ENCODE measurements around the gene CCDC141. TPM values are rescaled to one million over a fixed set of nuclear protein-coding genes. Genes with fewer than 3 reads are reported as not detected.
"Not testable (repeated sequence)": the region's sequence is repeated elsewhere in the genome, so short reads cannot be mapped to it uniquely, and the experiment has no call there.

Gene CCDC141
- total RNA-seq, 4 donors from 2014 or later, result 1.7 to 7.7 (median 3.9) TPM

- whole genome bisulfite sequencing, 2 donors, result 55 to 62% methylated on average over 2 of the region's 2 CpGs
- Histone ChIP-seq H3K9me3 (no peaks in the 10 kb centered on the region), H3K4me3 (no peak overlapping the region), H3K36me3 (no peaks in the 10 kb centered on the region), H3K4me1 (no peaks in the 10 kb centered on the region), H3K27ac (no peak overlapping the region), H3K27me3 (no peaks in the 10 kb centered on the region)
- no peak for TF ChIP-seq CTCF (IDR thresholded peaks at IDR 0.05)
- no peak for TF ChIP-seq EP300 (IDR thresholded peaks at IDR 0.05)
- no peak for TF ChIP-seq POLR2A (IDR thresholded peaks at IDR 0.05)
- no peak for DNase-seq (ENCODE audit: low spot score in 2 of 2)
These were observed 28.7 kb downstream of the CCDC141 start for GRCh38 chr2:179021258-179021657.

- H3K27ac ChIP-seq, result no peak overlapping the region
- DNase-seq (ENCODE audit: low spot score in 2 of 2), result no peak
- no peaks in the 10 kb centered on the region for H3K9me3 ChIP-seq
- 54% methylated on average over 3 of the region's 3 CpGs for WGBS, 2 donors
- no peak overlapping the region for H3K4me3 ChIP-seq
- no peaks in the 10 kb centered on the region for H3K36me3 ChIP-seq
- H3K27me3 ChIP-seq, result no peaks in the 10 kb centered on the region
- H3K4me1 ChIP-seq, result no peaks in the 10 kb centered on the region
- TF ChIP-seq POLR2A (IDR thresholded peaks at IDR 0.05), result no peak
- TF ChIP-seq CTCF (IDR thresholded peaks at IDR 0.05), result peak in 2 of 5 experiments; percentile 4 to 12
These were observed 29.7 kb downstream of the CCDC141 start for GRCh38 chr2:179020156-179020750.

- 82 to 92% methylated on average over 5 of the region's 5 CpGs for WGBS, 2 donors
- Histone ChIP-seq H3K36me3 (no peaks in the 10 kb centered on the region), H3K9me3 (peaks cover 0 to 3% (median 0%) of the 10 kb centered on the region in 4 donors), H3K4me1 (no peaks in the 10 kb centered on the region), H3K27ac (no peak overlapping the region), H3K4me3 (no peak overlapping the region), H3K27me3 (no peaks in the 10 kb centered on the region)
- no peak for DNase-seq (ENCODE audit: low spot score in 2 of 2)
- TF ChIP-seq CTCF (IDR thresholded peaks at IDR 0.05), result no peak
- no peak for TF ChIP-seq EP300 (IDR thresholded peaks at IDR 0.05)
- no peak for TF ChIP-seq POLR2A (IDR thresholded peaks at IDR 0.05)
These were observed 30.7 kb downstream of the CCDC141 start for GRCh38 chr2:179019260-179019659.

- 43 to 50% methylated on average over 3 of the region's 3 CpGs for WGBS, 2 donors
- DNase-seq (ENCODE audit: low spot score in 2 of 2), result no peak
- no peaks in the 10 kb centered on the region for H3K27me3 ChIP-seq
- H3K36me3 ChIP-seq, result no peaks in the 10 kb centered on the region
- H3K27ac ChIP-seq, result no peak overlapping the region
- no peak for TF ChIP-seq EP300 (IDR thresholded peaks at IDR 0.05)
- no peak for TF ChIP-seq CTCF (IDR thresholded peaks at IDR 0.05)
- no peak for TF ChIP-seq POLR2A (IDR thresholded peaks at IDR 0.05)
- H3K9me3 ChIP-seq, result peaks cover 0 to 7% (median 0%) of the 10 kb centered on the region in 4 donors
- H3K4me1 ChIP-seq, result no peaks in the 10 kb centered on the region
- no peak overlapping the region for H3K4me3 ChIP-seq
These were observed 32.1 kb downstream of the CCDC141 start for GRCh38 chr2:179017773-179018357.

GRCh38 chr2:179014189-179014588, 35.7 kb downstream of the CCDC141 start:
- H3K27ac ChIP-seq; DNase-seq (ENCODE audit: low spot score in 2 of 2); H3K4me3 ChIP-seq; H3K27me3 ChIP-seq; H3K4me1 ChIP-seq; H3K36me3 ChIP-seq: not testable (repeated sequence)
- 84 to 87% methylated on average over 3 of the region's 3 CpGs for WGBS, 2 donors
- peaks cover 0 to 11% (median 0%) of the 10 kb centered on the region in 4 donors for H3K9me3 ChIP-seq
